Sigmoid colon (tissue), 7 donors: ENCODE results near the gene CAT. TPM values are rescaled to one million over a fixed set of nuclear protein-coding genes. Genes with fewer than 3 reads are reported as not detected.

ENCODE experiments used
- DNase-seq: peaks from one replicate; pipeline ENCODE4 v3.0.0-alpha.2; 2019
- H3K27ac ChIP-seq, 4 donors: fragments of 200-600 bp; sonication (generic); one replicate each; pipeline ENCODE4 v1.5.1; 2016 to 2019; ENCODE audit warnings: mild to moderate bottlenecking in 1 of 4
- H3K27me3 ChIP-seq, 3 donors: fragments of 200-600 bp; sonication (generic); one replicate each; pipeline ENCODE4 v1.5.1; 2019; ENCODE audit warnings: mild to moderate bottlenecking in 1 of 3
- H3K36me3 ChIP-seq, 4 donors: fragments of 200-600 bp; sonication (generic); one replicate each; pipeline ENCODE4 v1.5.1; 2016 to 2019
- H3K4me1 ChIP-seq, 4 donors: fragments of 200-600 bp; sonication (generic); one replicate each; pipeline ENCODE4 v1.5.1; 2017 to 2019
- H3K4me3 ChIP-seq, 4 donors: fragments of 200-600 bp; sonication (generic); one replicate each; pipeline ENCODE4 v1.5.1; 2017 to 2019; ENCODE audit warnings: mild to moderate bottlenecking in 2 of 4, moderate library complexity in 1 of 4
- H3K9me3 ChIP-seq, 4 donors: fragments of 200-600 bp in 3 of 4; sonication (generic) in 3 of 4; one replicate each; pipeline versions ENCODE4 v1.5.1 to v1.6.1; 2013 to 2019
- EP300 ChIP-seq, 4 donors: sonication (generic); formaldehyde crosslinking; IDR thresholded peaks; one replicate each; pipeline ENCODE4 v1.6.1; 2017; ENCODE audit warnings: antibody characterized with exemption in 4 of 4
- POLR2A ChIP-seq, 2 donors: fragments of 450-650 bp; IDR thresholded peaks; one replicate each; pipeline ENCODE4 v1.6.1; 2016; ENCODE audit warnings: antibody characterized with exemption in 2 of 2, mild to moderate bottlenecking in 2 of 2, moderate library complexity in 2 of 2
- POLR2AphosphoS5 ChIP-seq, 4 donors: sonication (generic); formaldehyde crosslinking; IDR thresholded peaks; one replicate each; pipeline ENCODE4 v1.6.1; 2017; ENCODE audit warnings: antibody characterized with exemption in 4 of 4
- WGBS, 2 donors: extraction: QIAGEN DNeasy Blood & Tissue Kit; methylation state at CpG; one replicate each; pipeline ENCODE4 v1.1.7; 2013; 5-methylcytosine and 5-hydroxymethylcytosine counted together
- intact Hi-C: fragments of 100-400 bp; cut with DNase I; formaldehyde crosslinking; loops from one replicate; pipeline ENCODE4 v1.15.1; 2023
- polyA plus RNA-seq, 3 donors: library from polyadenylated mRNA; stranded (reverse); fragments of 200-250 nt; gene quantifications; one replicate each; pipeline ENCODE4 v1.2.3, GENCODE V29; 2013
- total RNA-seq, 4 donors: library from RNA; depleted of rRNA; stranded (reverse); fragments of >200 nt; gene quantifications; one replicate each; pipeline ENCODE4 v1.1.0, GENCODE V29; 2016
- TF ChIP-seq, protein P1 (sequence below), 4 experiments: fragments of 450-650 bp in 3 of 4; fragments of 200-600 bp in 1 of 4; IDR thresholded peaks; one replicate each; pipeline ENCODE4 v1.5.1; 2016 to 2019; ENCODE audit warnings: antibody characterized with exemption in 4 of 4, mild to moderate bottlenecking in 3 of 4, moderate library complexity in 2 of 4
- donor health status: healthy with polysubstance abuse.
- donor health status: Bipolar disorder and iron deficiency.
- donor health status: healthy.

CAT gene
- total and polyA plus RNA-seq, 7 donors = 64.1 to 164 (median 87.5) TPM

DNA sequence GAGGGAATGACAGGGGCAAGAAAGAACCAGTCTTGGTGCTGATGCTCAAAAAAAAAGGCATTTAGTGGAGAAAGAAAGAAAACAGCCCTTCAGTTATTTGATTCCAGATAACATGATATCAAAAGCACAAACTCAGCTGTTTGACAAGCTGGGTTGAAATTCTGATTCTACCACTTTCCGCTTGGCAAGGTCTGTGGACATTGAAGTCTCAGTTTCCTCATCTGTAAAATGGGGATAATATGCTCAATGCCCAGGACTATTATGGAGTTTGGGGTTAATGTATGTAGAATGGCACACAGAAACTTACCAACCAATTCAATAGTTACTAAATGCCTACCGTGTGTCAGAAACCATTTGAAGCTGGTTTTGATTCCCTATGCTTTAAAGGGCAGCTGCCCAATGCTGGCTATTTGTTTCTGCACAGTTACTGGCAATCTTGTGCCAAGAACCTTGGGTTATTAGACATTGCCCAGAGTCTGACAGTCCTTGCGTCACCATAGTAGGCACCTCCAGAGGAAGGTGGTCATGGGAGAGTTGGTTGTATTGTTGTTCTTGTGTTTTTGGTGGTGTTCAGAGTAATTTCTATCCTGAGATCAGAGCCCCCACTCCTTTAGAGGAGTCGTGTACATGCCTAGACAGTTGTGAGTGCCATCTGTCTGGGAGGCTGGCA is 55.3 kb downstream of the CAT start:
- Histone ChIP-seq H3K9me3 (no peaks in the 10 kb centered on the region), H3K4me3 (no peak overlapping the region), H3K4me1 (no peaks in the 10 kb centered on the region), H3K36me3 (no peaks in the 10 kb centered on the region), H3K27ac (no peak overlapping the region), H3K27me3 (no peaks in the 10 kb centered on the region)
- no peak for DNase-seq
- WGBS, 2 donors = 72 to 85% methylated on average over 4 of the region's 4 CpGs
- TF ChIP-seq POLR2A (IDR thresholded peaks at IDR 0.05) = no peak
- no peak for TF ChIP-seq EP300 (IDR thresholded peaks at IDR 0.05)
- TF ChIP-seq POLR2AphosphoS5 (IDR thresholded peaks at IDR 0.05) = no peak
- TF ChIP-seq, protein P1, sequence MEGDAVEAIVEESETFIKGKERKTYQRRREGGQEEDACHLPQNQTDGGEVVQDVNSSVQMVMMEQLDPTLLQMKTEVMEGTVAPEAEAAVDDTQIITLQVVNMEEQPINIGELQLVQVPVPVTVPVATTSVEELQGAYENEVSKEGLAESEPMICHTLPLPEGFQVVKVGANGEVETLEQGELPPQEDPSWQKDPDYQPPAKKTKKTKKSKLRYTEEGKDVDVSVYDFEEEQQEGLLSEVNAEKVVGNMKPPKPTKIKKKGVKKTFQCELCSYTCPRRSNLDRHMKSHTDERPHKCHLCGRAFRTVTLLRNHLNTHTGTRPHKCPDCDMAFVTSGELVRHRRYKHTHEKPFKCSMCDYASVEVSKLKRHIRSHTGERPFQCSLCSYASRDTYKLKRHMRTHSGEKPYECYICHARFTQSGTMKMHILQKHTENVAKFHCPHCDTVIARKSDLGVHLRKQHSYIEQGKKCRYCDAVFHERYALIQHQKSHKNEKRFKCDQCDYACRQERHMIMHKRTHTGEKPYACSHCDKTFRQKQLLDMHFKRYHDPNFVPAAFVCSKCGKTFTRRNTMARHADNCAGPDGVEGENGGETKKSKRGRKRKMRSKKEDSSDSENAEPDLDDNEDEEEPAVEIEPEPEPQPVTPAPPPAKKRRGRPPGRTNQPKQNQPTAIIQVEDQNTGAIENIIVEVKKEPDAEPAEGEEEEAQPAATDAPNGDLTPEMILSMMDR (IDR thresholded peaks at IDR 0.05) = no peak
- intact Hi-C loops = no loop called here

GRCh38 chr11:34495239-34495723 is 56.5 kb downstream of the CAT start:
- H3K4me3 ChIP-seq = no peak overlapping the region
- H3K36me3 ChIP-seq = no peaks in the 10 kb centered on the region
- no peaks in the 10 kb centered on the region for H3K4me1 ChIP-seq
- 90 to 91% methylated on average over 12 of the region's 12 CpGs for WGBS, 2 donors
- no peak for TF ChIP-seq EP300 (IDR thresholded peaks at IDR 0.05)
- no peak for TF ChIP-seq POLR2AphosphoS5 (IDR thresholded peaks at IDR 0.05)
- TF ChIP-seq, protein P1 (IDR thresholded peaks at IDR 0.05) = no peak
- no peak for TF ChIP-seq POLR2A (IDR thresholded peaks at IDR 0.05)
- no peak overlapping the region for H3K27ac ChIP-seq
- H3K27me3 ChIP-seq = no peaks in the 10 kb centered on the region
- intact Hi-C loops = no loop called here
- no peak for DNase-seq
- no peaks in the 10 kb centered on the region for H3K9me3 ChIP-seq

DNA sequence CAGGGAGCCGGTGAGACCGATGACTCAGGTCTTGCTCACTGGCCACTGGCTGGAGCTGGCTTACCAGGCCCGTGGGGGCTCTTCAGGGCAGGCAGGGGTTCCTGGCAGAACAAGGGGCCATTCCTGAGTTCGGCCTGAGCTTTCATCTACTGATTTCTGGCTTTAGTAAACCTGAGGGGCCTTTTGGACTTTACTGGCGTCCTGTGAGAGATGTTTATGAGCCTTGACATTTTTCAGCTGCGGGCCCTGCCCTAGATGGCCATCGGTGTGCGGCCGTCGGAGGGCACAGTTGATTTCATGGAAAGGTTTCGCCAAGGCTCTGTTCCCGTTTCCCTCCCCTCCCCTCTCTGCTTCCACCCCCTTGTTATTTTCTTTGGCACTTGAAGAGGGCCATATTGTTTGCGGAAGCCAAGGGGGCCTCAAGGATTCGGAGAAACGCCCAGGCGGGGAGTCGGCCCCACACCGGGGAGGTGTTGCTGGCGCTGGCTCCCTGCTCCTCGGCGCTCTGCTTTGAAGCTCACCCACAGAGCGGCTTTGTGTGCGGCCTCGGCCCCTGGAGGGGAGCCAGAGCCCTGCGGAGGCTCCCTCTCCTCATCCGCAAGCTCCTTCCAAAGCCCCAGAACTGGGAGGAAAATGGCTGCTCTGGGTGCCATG is 57.1 kb downstream of the CAT start:
- TF ChIP-seq, protein P1 (IDR thresholded peaks at IDR 0.05) = no peak
- TF ChIP-seq POLR2AphosphoS5 (IDR thresholded peaks at IDR 0.05) = no peak
- no peak overlapping the region for H3K27ac ChIP-seq
- no peak overlapping the region for H3K4me3 ChIP-seq
- DNase-seq = no peak
- WGBS, 2 donors = 57 to 77% methylated on average over 26 of the region's 26 CpGs
- H3K27me3 ChIP-seq = no peaks in the 10 kb centered on the region
- no peaks in the 10 kb centered on the region for H3K36me3 ChIP-seq
- no peaks in the 10 kb centered on the region for H3K4me1 ChIP-seq
- no peaks in the 10 kb centered on the region for H3K9me3 ChIP-seq
- intact Hi-C loops = no loop called here

DNA sequence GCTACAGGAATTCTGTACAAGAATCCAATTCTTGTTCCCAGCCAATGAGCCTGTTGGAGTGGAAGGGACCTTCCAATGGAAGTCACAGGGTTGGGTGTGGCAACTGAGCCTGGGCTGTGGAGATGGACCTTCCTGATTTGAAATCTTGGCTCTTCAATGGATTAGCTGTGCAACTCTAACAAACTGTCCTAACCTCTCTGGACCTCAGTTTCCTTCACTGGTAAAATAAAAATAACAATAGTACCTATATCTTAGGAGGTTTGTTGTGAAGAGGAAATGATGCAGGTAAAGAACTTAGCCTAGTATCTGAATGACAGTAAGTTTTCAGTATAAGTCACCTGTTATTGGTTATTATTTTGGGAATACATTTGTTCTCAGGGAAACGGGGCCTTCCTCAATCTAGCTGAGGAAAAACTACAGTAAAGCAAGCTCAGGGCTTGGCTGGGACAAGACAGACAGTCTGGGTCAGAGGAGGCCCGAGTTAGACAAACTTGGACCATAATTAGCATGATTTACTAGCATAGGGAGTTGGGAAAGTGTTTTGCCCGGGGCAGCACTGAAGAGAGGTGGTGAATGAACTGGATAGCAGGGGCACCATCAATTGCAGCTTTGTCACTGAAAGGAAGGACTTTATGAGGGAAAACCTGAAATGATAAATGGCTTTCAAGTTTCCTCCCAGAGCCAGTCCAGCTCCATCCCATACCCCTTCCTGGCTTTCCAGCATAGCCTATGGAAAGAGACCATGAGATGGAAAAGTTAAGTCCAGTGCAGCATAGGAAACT is 61.2 kb downstream of the CAT start:
- 75 to 79% methylated on average over 3 of the region's 3 CpGs for WGBS, 2 donors
- intact Hi-C loops = no loop called here

More for the DNA sequence above, 61.2 kb downstream of the CAT start:
- Histone ChIP-seq H3K4me1 (no peaks in the 10 kb centered on the region), H3K9me3 (no peaks in the 10 kb centered on the region), H3K27me3 (no peaks in the 10 kb centered on the region), H3K36me3 (no peaks in the 10 kb centered on the region), H3K27ac (no peak overlapping the region), H3K4me3 (no peak overlapping the region)
- TF ChIP-seq, protein P1 (IDR thresholded peaks at IDR 0.05) = no peak
- no peak for TF ChIP-seq POLR2A (IDR thresholded peaks at IDR 0.05)
- TF ChIP-seq POLR2AphosphoS5 (IDR thresholded peaks at IDR 0.05) = no peak
- TF ChIP-seq EP300 (IDR thresholded peaks at IDR 0.05) = no peak
- no peak for DNase-seq
